Measurements from ENCODE around the gene SLC7A9. TPM values are rescaled to one million over a fixed set of nuclear protein-coding genes. Genes with fewer than 3 reads are reported as not detected.

Gene SLC7A9
- total RNA-seq, 1 donor: not detected

- no peak overlapping the region for H3K4me3 ChIP-seq (ENCODE audit: low read depth, low read length)
- TF ChIP-seq CTCF (IDR thresholded peaks at IDR 0.05; ENCODE audit: insufficient read depth, low read length): no peak
- DNase-seq (ENCODE audit: low read depth): no peak
Observed at GRCh38 chr19:32896516-32897214, 27.1 kb upstream of the SLC7A9 start.

GRCh38 chr19:32895384-32895783, 25.8 kb upstream of the SLC7A9 start:
- H3K4me3 ChIP-seq (ENCODE audit: low read depth, low read length): no peak overlapping the region
- no peak for DNase-seq (ENCODE audit: low read depth)

GRCh38 chr19:32891609-32892008, 22.0 kb upstream of the SLC7A9 start:
- H3K4me3 ChIP-seq (ENCODE audit: low read depth, low read length): no peak overlapping the region
- no peak for DNase-seq (ENCODE audit: low read depth)
- no peak for TF ChIP-seq CTCF (IDR thresholded peaks at IDR 0.05; ENCODE audit: insufficient read depth, low read length)

More at GRCh38 chr19:32895384-32895783, 25.8 kb upstream of the SLC7A9 start:
- TF ChIP-seq CTCF (IDR thresholded peaks at IDR 0.05; ENCODE audit: insufficient read depth, low read length): no peak

GRCh38 chr19:32890841-32891240, 21.3 kb upstream of the SLC7A9 start:
- no peak overlapping the region for H3K4me3 ChIP-seq (ENCODE audit: low read depth, low read length)
- TF ChIP-seq CTCF (IDR thresholded peaks at IDR 0.05; ENCODE audit: insufficient read depth, low read length): no peak
- no peak for DNase-seq (ENCODE audit: low read depth)

- no peak for DNase-seq (ENCODE audit: low read depth)
- no peak for TF ChIP-seq CTCF (IDR thresholded peaks at IDR 0.05; ENCODE audit: insufficient read depth, low read length)
Observed at GRCh38 chr19:32890326-32890725, 20.8 kb upstream of the SLC7A9 start.

GRCh38 chr19:32889137-32889934, 19.8 kb upstream of the SLC7A9 start:
- no peak for TF ChIP-seq CTCF (IDR thresholded peaks at IDR 0.05; ENCODE audit: insufficient read depth, low read length)
- no peak for DNase-seq (ENCODE audit: low read depth)
- H3K4me3 ChIP-seq (ENCODE audit: low read depth, low read length): no peak overlapping the region

More at GRCh38 chr19:32890326-32890725, 20.8 kb upstream of the SLC7A9 start:
- no peak overlapping the region for H3K4me3 ChIP-seq (ENCODE audit: low read depth, low read length)

Measured in fibroblast of the aortic adventitia (primary cell).